HG03558 (cell line): ENCODE results near the gene NFIA.

Experiments
- ATAC-seq: cut with Tn5 transposase; IDR thresholded peaks from one replicate; pipeline ENCODE4 v1.9.1; 2021; ENCODE audit warnings: moderate number of reproducible peaks; ENCODE audit not compliant: unreplicated experiment; ENCODE audit errors: extremely low read depth

The NFIA gene

DNA sequence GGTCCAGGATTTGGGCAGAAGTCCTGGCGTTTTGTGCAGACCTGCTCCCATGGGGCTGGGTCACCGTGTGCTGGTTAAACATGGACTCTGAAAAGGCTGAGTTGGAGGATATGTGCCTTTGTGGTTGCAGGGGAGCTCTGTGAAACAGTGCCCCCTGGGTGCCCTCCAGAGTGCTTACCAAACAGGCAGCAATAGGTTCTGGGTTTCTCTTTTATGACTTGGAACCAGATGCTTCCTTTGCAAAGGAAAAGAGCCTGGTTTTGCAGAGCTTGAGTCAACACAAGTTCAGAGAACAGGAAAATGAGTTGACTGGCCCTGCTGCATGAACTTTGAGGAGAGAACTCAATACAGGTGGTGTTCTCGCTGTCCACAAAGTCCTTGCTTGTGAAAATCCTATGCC is 353.7 kb downstream of the NFIA start:
- ATAC-seq, result no peak

DNA sequence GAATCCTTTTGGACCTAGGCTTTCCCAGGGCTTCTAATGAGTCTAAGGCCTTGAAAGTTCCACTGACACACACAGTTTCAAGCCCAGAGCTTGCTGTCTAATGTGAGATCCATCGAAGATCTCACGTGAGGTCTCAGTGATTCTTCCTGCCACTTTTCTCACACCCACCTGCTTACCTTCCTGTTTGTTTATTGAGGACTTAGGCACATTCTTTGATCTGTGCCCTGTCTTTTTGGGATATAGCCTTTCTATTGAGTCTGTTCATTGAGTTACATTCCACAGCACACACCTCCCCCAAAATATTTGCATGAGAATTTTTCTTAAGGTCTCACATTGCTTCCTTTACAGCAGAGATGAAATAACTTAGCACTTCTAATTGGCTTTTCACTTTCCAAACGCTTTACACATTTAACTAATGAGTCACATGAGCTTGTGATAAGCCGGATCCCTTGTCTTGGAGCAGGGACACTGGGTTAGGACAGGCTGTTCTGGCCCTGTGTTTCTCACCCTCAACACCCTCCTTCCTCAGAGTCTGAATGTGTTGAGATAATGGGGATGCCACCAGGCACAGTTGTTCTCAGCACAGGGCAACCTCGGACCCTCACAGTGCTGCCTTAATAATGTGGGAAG is 354.2 kb downstream of the NFIA start:
- no peak for ATAC-seq

DNA sequence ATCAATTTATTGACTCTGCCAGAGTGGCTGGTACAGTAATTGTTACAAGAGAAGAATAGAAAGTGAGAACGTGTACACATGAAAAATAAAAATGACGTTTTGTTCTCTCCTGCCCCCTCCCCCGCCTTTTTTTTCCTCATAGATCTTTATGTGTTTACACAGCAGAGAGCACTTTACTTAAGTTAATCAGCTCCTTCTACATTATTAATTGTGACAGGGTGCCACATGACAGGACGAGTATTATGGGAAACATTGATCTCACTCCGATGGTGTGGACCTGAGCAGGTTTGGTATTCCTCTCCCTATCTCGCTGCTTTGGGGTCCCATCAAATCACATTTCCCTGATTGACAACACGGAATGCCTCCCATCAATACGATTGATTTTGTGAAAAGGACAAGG is 356.9 kb downstream of the NFIA start:
- no peak for ATAC-seq

DNA sequence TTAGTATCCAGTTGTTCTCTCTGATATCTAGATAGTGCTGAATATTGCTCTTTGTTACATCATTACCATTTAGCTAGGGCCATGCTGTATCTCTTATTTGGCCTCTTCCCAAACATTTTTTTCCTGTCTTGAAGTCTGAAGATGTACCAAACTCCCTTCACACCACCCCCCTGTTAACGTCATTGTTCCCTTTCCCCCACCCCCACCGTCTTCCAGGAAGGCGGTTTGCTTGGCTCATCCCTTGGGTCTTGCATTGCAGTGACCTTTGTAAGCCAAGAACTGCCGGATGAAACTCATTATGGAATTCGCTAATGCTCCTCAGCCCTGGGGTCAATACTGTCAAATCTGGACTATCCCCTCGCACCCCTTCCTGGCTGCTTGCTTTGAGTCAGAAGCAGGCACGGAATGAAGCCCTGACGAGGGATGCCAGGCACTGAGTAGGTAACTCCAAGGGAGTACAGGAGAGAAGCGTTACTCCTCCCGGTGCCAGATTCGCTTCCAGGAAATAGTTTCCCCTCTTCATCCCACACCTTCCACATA is 359.4 kb downstream of the NFIA start:
- no peak for ATAC-seq

DNA sequence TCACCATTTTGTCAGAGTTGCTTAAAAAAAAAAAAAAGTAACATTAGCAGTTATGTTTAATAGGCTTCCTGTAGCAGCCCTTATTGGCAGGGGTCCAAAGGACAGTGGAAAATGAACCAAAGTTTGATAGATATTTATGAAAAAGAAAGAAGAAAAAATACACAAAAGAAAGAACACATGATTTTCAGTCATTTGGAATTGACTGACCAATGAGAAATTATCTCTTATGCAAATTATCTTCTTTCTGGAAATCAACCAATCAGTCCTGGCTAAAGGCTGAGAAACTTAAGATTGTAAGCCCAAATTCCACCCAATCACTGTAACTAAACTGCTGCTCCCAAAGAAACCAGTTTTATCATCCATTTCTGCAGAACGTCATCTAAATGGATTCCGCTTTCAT is 360.2 kb downstream of the NFIA start:
- ATAC-seq, result no peak

DNA sequence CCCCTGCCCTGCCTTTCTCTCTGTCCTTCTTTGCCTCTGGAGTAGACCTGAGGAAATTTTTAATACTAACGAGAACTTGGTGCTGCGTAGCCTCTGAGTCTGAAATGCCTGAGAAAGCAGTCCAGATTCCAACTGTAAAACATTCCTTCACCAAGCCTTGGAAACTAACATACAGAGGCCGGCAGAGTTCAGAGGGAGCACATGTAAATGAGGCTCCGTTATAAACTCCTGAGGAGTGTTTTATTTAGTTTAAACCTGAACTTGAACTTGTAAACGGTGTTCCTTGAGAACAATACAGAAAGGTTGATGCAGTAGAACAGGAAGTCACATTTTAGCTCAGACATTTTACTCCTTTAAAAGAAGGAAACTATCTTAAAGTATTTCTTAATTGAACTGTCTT is 361.9 kb downstream of the NFIA start:
- no peak for ATAC-seq

DNA sequence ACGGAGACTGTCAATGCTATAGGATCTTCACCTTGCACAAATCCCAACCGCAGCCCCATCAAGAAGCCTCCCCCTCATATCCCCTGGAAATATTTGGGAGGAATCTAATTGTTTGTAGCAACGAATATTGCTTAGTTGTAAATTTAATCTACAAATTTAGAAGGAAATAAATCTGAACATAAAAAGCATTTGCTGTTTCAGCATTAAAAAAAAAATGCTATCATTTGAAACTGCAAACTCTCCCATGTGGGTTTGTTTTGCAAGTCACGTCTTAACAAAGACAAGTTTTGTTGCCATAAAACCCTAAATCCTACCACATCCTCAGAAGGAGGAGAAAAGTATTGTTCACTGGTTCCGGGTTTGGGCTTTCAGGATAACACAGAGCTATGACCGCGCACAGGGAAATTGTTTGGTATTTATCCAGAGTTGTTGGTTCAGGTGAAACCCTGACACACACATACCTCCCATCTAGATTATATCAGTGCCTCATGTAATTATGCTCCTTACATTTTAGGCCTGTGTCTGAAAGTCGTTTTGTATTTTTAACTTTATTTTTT is 363.0 kb downstream of the NFIA start:
- ATAC-seq, result no peak

DNA sequence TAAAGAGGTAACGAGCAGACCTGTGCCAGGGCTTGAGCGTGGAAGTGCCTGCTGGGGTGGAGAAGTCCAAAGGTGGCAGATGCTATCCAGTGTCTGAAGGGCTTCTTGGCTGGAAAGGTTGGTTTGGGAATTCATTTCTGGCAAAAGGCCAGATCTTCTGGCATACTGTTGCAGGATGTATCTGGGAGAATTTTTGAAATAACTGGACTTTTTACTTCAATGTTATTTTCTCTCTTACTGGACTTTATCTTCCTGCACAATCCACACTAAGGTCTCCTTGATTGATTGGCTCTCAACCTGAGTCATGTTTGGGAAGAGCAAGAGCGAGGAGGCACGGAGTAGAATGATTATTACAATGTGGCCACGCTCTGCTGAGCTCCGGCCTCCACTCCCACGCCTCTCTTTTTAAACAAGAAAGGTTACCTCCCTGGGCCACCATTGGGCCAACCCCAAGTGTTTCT is 364.2 kb downstream of the NFIA start:
- ATAC-seq, result no peak

DNA sequence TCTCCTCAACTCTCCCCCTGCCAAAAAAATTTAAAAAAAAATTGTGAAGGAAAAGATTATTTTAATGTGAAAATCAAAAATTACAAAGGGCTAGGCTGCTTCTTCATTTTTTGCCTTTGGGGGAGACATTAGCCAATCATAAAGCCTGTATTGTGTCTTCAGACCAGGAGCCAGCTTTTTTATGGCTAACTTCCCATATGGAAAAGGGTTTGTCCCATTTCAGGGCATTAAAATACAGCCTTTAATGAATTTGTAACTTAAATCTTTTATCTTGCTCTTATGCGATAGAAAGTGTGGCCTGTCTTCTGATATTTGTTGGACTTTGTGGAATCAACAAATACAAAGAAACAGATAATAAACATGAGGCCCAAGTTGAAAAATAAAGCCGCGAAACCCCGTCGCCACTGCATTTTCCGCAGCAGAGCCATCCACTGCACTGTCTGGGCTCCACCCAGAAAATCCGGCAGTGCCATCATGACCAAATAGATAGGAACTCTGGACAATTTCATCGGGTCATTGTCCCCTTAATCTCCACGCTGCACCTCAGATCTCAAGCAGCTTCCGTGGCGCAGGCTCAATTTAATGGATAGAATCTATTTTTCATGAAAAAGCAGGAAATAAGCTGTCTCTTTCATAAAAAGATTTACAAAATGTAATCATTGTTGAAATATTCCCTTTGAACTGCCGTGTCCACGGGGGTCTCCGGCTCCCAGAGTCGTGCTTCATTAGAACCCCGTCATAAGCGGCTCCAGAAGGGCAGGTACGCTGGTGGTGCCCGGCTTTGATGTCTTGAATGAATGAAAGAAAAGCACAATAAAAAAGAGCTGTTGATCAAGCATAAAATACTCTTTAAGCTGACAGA is 365.0 kb downstream of the NFIA start:
- ATAC-seq, result no peak

DNA sequence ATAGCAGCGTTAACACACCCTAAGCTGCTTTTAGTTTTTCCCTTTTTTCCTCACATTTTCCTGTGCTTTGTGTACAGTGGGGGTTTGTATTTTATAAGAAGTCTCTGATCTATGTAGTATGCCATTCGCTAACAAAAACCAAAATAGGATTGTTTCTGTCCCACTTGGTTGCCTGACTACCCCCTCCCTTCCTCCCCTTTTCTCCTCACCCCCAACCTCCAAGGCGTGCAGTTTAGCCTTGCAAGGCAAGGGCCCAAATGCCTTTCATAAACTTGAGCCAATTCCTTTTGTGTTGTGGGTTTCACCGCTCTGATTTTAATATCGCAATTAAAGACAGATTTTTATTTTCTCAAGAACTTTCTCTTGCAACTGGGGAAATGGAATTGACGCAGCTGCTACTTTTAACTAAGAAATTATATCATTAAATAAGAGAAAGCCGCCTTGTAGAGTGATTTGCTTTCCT is 365.6 kb downstream of the NFIA start:
- no peak for ATAC-seq

DNA sequence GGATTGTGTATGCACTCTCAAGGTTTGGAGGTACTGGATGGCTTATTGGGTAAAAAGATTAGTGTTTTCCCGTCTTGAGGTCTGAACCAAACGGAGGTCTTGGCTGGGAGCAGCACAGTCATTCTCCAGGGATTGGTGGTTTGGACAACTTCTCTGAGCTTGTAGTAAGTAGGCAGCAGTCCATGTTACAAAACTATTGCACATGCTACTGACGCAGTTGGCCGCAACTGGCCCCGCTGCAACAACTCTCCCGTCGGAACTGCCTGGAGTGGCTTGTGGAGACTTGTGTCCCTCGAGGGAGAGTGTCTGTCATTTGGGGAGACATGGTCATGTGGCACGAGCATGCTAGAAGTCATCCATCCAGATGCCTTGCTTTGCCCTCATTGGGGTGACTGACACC is 366.6 kb downstream of the NFIA start:
- ATAC-seq, result no peak

DNA sequence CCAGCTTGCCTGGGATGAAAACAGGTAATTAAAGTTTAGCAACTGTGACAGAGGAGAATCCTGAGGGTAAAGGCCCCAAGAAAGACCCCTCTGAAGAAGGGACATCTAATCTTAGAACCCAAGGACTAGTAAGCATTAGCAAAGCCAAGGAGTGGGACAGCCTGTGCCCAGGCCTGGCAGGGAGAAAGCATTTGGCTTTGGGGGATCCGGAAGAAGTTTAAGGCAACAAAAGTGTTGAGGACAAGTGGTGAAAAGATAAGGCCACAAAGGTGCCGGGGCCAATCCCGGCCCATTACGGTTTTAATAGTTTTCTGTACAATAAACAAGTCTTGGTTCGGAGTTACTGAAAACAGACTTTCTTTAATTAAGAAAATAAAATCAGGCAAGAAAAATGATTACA is 367.0 kb downstream of the NFIA start:
- ATAC-seq, result no peak

DNA sequence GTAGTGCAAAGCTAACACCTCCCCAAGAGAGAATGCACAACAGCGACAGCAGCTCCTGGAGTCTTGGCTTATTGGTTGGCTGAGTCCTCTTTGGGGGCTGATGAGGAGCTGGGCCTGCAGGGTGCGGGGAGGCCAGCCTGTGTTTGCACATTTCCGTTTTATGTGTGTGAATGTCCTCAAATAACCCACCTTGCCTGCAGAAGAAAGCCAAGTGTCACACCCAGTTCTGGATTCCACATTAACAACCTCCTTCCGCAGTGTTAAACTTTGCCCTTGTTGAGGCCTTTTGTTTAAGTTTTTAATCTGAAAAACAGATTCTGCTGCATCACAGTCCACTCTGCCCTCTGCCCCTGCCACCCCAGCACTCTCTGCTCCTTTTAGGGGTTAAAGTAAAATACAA is 368.1 kb downstream of the NFIA start:
- ATAC-seq, result no peak

DNA sequence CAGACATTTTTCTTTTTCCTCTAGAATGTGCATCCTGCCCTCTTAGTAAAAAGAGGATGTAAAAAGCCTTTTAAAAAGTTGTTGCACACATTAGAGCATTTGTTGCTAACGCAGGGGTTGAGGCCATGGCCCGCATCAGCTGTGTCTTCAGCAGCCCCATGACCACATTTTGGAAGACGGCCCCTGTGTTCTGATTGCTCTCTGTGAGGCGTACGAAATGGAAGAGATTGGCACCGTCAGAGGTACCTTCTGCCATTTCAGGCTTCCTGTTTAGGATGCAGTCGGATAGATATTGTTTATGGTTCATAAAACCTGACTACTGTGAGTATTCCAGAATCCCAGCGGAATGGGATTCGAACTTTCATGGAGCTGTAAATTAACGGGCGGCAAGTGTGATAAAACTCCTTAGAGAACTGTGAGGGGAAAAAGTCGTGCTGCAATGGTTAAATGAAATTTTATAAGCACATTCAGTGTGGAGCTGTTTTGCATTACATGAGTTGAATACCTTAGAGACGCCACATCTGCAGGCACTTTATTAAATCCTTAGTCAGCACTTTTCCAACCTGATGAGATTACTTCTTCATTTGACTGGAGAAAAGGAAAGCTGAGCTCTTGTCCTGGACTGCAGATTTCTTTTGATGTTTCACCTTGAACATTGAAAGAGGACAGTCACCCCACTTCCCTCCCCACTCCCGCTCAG is 368.7 kb downstream of the NFIA start:
- no peak for ATAC-seq

DNA sequence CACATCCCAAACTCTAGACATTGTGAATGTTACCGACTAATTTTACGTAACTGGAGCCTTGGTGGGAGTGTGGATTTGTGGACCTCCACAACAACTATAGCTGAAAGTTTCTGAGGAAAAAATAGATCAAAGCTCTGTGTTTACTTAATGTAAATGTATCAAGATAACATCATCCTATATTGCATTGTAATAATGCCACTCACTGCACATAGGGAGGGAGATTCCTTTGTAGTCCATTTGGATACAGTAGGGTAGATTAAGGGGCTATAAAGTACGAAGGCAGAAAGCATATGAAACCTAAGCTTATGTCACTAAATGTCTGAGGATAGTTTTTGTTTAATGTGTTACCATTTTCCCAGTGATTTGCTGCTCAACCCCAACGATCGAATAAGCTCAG is 369.2 kb downstream of the NFIA start:
- no peak for ATAC-seq

DNA sequence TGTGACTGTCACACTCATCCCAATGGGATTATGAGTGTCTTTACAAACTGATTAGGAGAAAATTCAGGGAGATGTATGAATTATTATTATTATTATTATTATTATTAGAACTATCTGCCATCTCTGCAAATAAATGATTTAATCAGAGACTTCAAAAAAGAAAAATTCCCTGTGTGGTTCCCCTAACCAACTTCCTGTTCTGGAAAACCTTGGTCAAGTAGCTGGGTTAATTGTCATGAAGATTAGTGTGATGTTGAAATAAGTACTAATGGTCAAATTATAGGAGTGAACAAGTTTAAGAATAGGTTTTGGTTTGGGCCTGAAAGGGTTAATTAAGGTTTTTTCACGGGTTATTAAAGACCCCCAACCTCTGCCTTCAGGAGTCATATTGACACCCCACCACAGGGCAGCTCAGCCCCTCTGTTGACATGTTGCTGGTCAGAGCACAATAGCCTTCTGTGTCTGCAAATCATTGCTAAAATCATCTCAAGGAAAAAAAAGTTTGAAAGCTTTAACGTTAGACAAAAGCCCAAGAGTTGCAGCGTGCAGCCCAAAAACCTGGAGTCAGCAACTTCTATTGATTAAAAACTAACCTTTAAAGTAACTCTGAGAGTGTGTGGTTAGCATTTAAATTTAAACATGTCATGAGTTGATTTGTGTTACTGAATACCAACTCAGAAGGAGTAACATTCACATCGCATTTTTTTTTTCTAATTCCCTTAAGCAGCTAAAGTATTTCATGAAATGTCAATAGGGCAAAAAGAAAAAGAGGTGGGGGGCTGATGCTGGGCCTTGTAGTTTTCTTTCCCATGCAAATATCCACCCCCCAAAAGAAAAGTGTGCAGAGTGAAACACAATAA is 370.0 kb downstream of the NFIA start:
- no peak for ATAC-seq

DNA sequence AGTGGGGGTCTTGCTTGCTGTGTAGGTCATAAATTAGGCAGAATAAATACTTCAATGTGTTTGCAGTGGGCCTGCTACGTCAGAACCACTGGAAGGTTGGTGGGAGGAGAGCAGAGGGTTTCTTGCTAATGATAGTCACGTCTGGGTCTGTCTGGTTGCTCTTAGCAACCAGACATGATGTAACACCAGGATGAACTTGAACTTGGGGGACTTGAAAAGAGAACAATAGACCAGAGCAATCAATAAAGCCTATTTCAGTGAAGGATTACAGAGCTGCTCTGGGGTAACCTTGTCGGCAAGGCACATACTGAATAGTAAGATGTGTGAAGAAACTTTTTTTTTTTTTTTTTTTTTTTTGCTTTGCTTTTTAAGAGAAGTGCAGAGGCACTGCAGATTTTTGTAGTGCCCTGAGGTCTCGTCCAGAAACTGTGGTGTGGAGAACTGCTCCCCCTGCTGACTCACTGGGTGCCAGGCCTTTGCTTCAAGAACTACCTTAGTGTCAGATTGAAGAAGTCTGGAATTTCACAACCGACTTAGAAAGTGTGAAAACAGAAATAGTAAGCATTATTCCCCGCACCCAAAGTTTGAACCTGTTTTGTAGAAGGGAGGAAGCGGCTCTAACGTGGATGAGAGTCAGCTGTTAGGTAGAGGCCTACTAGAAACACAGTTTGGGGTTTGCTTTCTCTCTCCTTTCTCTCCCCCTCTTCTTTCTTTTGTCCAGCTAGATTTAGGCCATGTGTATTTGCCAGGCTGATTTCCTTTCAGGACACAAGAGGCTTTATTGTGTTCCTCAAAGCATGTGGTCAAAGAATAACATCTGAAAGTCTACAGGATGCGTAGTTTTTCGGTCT is 371.0 kb downstream of the NFIA start:
- peak; percentile 75 for ATAC-seq

DNA sequence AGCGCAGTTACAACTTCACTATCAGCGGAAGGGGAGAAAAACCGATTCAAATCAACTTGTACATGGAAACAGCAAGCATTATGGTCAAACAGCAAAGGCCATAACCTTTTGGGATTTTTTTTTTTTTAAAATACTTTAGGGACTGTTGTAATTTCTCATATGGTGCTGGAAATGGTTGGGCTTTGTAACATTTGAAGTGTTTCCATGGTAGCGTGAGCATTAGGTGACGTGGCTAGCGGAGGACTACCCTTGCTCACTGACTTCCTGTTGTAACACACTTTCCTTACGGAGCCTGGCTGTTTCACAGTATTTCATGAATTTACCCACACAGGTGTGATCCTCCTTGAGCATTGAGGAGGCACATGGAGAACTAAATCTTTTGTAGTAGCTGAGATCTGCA is 373.0 kb downstream of the NFIA start:
- no peak for ATAC-seq

DNA sequence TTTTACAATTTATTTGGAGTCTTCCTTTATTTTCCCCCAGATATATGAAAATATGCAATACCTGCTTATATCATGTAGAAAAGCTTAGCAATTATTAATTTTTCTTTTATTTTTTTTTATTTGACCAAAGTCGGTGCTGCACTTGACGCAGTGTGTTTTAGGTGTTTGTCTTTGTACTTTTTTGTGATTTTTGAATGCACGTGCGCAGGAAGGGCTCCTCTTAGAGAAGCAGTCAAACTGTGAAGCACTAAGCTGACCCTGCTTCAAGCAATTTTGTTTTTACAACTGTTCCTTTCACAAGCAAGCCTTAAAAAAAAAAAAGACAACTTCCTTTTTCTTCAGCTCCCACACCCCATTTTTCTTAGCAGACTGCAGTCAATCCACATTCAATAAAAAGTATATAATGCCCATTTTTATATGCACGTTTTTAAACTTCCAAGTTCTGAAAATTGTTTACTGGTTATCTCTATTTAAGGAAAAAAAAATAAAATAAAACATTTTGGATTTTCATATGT is 375.2 kb downstream of the NFIA start:
- no peak for ATAC-seq
